ENCODE measurements around the gene KIF1B.
"Not testable (repeated sequence)": the region's sequence is repeated elsewhere in the genome, so short reads cannot be mapped to it uniquely, and the experiment has no call there.

Gene KIF1B

DNA sequence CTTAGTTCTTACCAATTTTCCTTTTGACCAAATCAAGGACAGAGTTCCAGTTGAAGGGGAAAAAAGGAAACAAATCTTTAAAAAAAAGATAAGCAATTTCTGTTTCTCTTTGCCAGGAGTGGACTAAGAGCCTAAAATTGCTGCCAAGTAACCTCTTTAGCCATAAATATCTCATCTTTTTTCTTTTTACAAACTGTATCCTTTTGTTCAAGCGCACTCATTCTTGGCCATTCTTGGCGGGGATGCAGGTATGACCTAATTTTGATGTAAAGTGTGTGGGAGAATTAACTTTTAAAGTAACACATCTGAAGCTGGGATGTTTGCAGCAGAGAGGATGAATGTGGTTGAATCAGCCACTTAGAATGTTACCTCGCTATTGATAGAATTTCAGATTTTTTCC, 13.4 kb upstream of the KIF1B start:
- Histone ChIP-seq H3K27me3 (ENCODE audit: low read depth, low read length) (no peaks in the 10 kb centered on the region), H3K9me3 (ENCODE audit: control insufficient read depth in 1 of 2, low read length in 2 of 2) (no peaks in the 10 kb centered on the region), H3K36me3 (ENCODE audit: control insufficient read depth in 1 of 2, insufficient read depth in 2 of 2, low read length in 2 of 2) (no peaks in the 10 kb centered on the region), H3K4me3 (ENCODE audit: low read depth in 1 of 2, low read length in 2 of 2) (no peak overlapping the region), H3K4me1 (ENCODE audit: control insufficient read depth in 1 of 2, insufficient read depth in 2 of 2, low read length in 2 of 2) (no peaks in the 10 kb centered on the region), H3K27ac (ENCODE audit: low read length) (no peak overlapping the region)

DNA sequence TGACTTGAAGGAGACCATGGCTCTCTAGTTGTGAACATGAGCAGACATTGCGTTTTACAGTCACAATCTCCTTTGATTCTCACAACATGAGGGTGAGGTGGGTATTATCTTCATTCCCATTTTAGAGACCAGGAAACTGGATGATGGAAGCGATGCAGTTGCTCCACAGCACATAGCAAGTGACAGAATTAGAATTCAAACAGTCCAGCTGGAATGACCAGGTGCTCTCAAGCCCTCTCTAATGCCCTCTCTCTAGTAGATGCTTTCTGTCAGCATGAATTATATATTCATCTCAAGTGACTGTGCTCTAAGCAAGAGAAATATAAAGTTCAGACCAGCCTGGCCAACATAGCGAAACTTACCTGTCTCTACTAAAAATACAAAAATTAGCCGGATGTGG, 9.8 kb upstream of the KIF1B start:
- Histone ChIP-seq H3K27ac (ENCODE audit: low read length) (no peak overlapping the region), H3K9me3 (ENCODE audit: control insufficient read depth in 1 of 2, low read length in 2 of 2) (no peaks in the 10 kb centered on the region), H3K36me3 (ENCODE audit: control insufficient read depth in 1 of 2, insufficient read depth in 2 of 2, low read length in 2 of 2) (no peaks in the 10 kb centered on the region), H3K4me3 (ENCODE audit: low read depth in 1 of 2, low read length in 2 of 2) (no peak overlapping the region), H3K4me1 (ENCODE audit: control insufficient read depth in 1 of 2, insufficient read depth in 2 of 2, low read length in 2 of 2) (no peaks in the 10 kb centered on the region), H3K27me3 (ENCODE audit: low read depth, low read length) (no peaks in the 10 kb centered on the region)

DNA sequence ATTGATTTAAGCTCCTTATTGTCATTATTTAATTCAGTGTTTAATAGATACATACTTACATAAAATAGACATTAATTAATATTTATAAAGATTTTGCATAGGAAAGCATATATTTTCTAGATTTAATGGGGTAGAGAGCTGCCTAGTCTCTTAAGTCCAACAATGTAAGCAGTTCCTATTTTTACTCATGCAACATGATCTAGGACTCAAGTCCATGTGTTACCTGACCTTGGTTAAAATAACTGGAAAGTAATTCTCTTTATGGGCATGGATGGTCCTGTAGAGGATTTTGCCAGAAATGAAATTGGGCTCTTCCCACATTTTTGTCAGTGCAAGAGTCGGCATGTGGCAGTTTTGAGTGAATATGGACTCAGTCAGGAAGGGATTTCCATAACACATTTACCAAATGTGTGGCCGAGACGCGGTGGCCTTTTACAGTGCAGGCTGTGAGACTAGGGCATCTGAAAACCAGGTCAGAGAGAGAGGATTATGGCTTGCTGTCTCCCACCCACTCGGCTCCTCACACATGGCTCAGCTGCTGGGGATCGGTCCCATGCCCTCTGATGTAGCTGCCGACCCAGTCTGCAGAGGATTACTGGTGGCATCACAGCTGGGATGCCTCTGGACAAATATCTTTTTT, 6.2 kb upstream of the KIF1B start:
- no peaks in the 10 kb centered on the region for H3K27me3 ChIP-seq (ENCODE audit: low read depth, low read length)
- H3K9me3 ChIP-seq (ENCODE audit: control insufficient read depth in 1 of 2, low read length in 2 of 2): no peaks in the 10 kb centered on the region
- H3K4me1 ChIP-seq (ENCODE audit: control insufficient read depth in 1 of 2, insufficient read depth in 2 of 2, low read length in 2 of 2): no peaks in the 10 kb centered on the region
- H3K4me3 ChIP-seq (ENCODE audit: low read depth in 1 of 2, low read length in 2 of 2): no peak overlapping the region
- H3K36me3 ChIP-seq (ENCODE audit: control insufficient read depth in 1 of 2, insufficient read depth in 2 of 2, low read length in 2 of 2): no peaks in the 10 kb centered on the region
- no peak overlapping the region for H3K27ac ChIP-seq (ENCODE audit: low read length)

DNA sequence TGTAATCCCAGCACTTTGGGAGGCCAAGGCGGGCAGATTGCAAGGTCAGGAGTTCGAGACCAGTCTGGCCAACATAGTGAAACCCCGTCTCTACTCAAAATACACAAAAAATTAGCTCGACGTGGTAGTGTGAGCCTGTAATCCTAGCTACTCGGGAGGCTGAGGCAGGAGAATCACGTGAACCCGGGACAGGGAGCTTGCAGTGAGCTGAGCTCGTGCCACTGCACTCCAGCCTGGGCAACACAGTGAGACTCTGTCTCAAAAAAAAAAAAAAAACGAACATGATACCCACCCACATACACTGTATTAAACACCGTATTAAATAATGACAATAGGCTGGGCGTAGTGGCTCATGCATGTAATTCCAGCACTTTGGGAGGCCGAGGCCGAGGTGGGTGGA, 5.2 kb upstream of the KIF1B start:
- not testable (repeated sequence) for H3K36me3 ChIP-seq (ENCODE audit: control insufficient read depth in 1 of 2, insufficient read depth in 2 of 2, low read length in 2 of 2); H3K27me3 ChIP-seq (ENCODE audit: low read depth, low read length); H3K27ac ChIP-seq (ENCODE audit: low read length); H3K4me3 ChIP-seq (ENCODE audit: low read depth in 1 of 2, low read length in 2 of 2); H3K4me1 ChIP-seq (ENCODE audit: control insufficient read depth in 1 of 2, insufficient read depth in 2 of 2, low read length in 2 of 2); H3K9me3 ChIP-seq (ENCODE audit: control insufficient read depth in 1 of 2, low read length in 2 of 2)

DNA sequence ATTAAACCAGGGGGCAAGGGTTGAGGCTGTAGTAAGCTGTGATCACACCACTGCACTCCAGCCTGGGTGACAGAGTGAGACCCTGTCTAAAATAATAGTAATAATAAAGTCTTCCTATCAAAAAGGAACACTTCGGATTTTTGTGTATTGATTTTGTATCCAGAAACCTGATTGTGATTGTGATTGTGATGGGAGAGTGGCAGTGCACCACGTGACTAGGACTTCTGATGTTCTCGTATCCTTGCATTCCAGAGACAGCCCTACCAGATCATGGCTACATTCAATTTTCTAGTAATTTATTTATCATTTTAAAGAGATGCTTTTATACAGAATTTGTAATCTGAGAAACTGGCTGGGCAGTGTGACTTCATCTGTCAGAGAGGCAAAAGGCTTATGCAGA, 2.6 kb upstream of the KIF1B start:
- Histone ChIP-seq H3K27ac (ENCODE audit: low read length) (no peak overlapping the region), H3K9me3 (ENCODE audit: control insufficient read depth in 1 of 2, low read length in 2 of 2) (no peaks in the 10 kb centered on the region), H3K27me3 (ENCODE audit: low read depth, low read length) (no peaks in the 10 kb centered on the region), H3K4me3 (ENCODE audit: low read depth in 1 of 2, low read length in 2 of 2) (no peak overlapping the region), H3K36me3 (ENCODE audit: control insufficient read depth in 1 of 2, insufficient read depth in 2 of 2, low read length in 2 of 2) (peaks cover 0 to 12% of the 10 kb centered on the region in 2 donors), H3K4me1 (ENCODE audit: control insufficient read depth in 1 of 2, insufficient read depth in 2 of 2, low read length in 2 of 2) (peaks cover 5 to 11% of the 10 kb centered on the region in 2 donors)

DNA sequence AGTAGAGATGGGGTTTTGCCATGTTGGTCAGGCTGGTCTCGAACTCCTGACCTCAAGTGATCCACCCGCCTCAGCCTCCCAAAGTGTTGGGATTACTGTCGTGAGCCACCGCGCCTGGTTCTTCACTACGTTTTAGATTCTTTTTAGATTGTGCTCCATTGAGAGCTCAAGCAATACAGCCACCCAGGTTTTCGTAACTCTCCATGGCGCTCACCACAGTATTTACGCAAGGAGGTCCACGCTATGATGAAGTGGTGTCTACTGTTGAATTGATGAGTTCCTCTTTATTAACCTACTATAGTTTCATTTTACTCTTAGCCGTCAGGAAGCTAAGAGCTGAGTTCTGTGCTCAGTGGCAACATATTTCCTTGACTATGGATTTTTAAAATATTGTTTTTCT, 1.8 kb upstream of the KIF1B start:
- Histone ChIP-seq H3K27me3 (ENCODE audit: low read depth, low read length) (no peaks in the 10 kb centered on the region), H3K36me3 (ENCODE audit: control insufficient read depth in 1 of 2, insufficient read depth in 2 of 2, low read length in 2 of 2) (peaks cover 0 to 12% of the 10 kb centered on the region in 2 donors), H3K9me3 (ENCODE audit: control insufficient read depth in 1 of 2, low read length in 2 of 2) (no peaks in the 10 kb centered on the region), H3K4me3 (ENCODE audit: low read depth in 1 of 2, low read length in 2 of 2) (no peak overlapping the region), H3K27ac (ENCODE audit: low read length) (no peak overlapping the region), H3K4me1 (ENCODE audit: control insufficient read depth in 1 of 2, insufficient read depth in 2 of 2, low read length in 2 of 2) (peaks cover 5 to 15% of the 10 kb centered on the region in 2 donors)

DNA sequence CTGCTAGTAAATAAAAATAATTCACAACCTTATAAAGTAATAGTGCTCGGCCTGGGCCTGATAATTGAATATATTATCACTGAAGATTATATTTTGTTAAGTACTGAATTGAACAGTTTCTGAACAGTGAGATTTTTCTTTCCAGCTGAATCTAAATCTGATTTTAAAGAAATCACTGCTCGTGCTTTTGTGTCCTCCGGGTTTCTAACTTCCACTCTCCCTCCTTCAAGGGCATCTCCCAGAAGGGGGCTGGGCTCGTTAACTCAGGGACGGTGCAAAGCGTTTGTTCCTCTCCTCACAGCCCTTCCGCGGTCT, 823 bp upstream of the KIF1B start:
- Histone ChIP-seq H3K27me3 (ENCODE audit: low read depth, low read length) (no peaks in the 10 kb centered on the region), H3K36me3 (ENCODE audit: control insufficient read depth in 1 of 2, insufficient read depth in 2 of 2, low read length in 2 of 2) (peaks cover 0 to 12% of the 10 kb centered on the region in 2 donors), H3K9me3 (ENCODE audit: control insufficient read depth in 1 of 2, low read length in 2 of 2) (no peaks in the 10 kb centered on the region), H3K4me3 (ENCODE audit: low read depth in 1 of 2, low read length in 2 of 2) (peak overlapping the region; percentile 77 to 84), H3K27ac (ENCODE audit: low read length) (peak overlapping the region; percentile 93), H3K4me1 (ENCODE audit: control insufficient read depth in 1 of 2, insufficient read depth in 2 of 2, low read length in 2 of 2) (peaks cover 5 to 21% of the 10 kb centered on the region in 2 donors)

DNA sequence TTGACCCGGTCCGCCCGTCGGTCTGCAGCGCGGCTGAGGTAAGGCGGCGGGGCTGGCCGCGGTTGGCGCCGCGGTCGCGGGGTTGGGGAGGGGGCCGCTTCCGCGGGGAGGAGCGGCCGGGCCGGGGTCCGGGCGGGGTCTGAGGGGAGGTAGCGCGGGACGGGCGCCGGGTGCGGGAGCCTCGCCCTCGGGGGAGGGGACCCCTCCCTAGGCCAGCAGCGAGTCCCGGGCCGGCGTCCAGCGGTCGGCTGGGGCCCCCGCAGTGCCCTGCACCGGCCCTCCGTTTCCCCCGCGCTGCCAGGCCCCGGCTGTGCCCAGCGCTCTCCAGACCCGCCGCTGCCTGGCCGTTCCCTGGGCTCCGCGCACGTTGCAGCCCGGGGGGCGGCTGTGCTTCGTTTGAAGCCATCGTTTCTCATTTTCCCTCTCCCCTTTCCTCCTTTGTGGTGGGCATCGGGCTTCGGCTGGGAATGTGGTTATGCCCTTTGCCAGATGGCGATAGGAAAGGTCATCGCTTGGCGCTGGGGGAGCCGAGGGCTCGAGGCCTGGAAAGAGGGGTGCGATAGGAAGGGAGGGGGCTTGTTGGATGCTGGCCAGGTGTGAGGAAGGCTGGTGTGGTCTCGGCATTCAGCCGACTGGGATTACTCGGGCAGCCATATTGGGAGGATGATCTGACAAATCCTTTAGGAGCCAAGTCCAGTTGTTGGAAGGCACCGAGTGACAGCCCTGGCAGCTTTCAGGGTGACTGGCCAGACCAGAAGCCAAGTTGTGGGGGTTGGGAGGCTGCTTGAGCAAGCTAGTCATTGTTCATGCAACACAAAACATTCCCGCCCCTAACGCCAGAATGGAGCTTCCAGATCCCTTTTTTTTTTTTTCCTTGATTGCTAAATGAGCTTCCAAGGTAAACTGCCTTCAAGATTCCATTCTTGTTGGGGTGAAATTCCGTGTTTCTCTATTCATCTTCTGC, 753 bp downstream of the KIF1B start:
- H3K4me3 ChIP-seq (ENCODE audit: low read depth in 1 of 2, low read length in 2 of 2): peak overlapping the region; percentile 78 to 88
- H3K36me3 ChIP-seq (ENCODE audit: control insufficient read depth in 1 of 2, insufficient read depth in 2 of 2, low read length in 2 of 2): peaks cover 0 to 12% of the 10 kb centered on the region in 2 donors
- no peaks in the 10 kb centered on the region for H3K27me3 ChIP-seq (ENCODE audit: low read depth, low read length)
- H3K4me1 ChIP-seq (ENCODE audit: control insufficient read depth in 1 of 2, insufficient read depth in 2 of 2, low read length in 2 of 2): peaks cover 5 to 33% of the 10 kb centered on the region in 2 donors
- H3K9me3 ChIP-seq (ENCODE audit: control insufficient read depth in 1 of 2, low read length in 2 of 2): no peaks in the 10 kb centered on the region
- H3K27ac ChIP-seq (ENCODE audit: low read length): peak overlapping the region; percentile 93

DNA sequence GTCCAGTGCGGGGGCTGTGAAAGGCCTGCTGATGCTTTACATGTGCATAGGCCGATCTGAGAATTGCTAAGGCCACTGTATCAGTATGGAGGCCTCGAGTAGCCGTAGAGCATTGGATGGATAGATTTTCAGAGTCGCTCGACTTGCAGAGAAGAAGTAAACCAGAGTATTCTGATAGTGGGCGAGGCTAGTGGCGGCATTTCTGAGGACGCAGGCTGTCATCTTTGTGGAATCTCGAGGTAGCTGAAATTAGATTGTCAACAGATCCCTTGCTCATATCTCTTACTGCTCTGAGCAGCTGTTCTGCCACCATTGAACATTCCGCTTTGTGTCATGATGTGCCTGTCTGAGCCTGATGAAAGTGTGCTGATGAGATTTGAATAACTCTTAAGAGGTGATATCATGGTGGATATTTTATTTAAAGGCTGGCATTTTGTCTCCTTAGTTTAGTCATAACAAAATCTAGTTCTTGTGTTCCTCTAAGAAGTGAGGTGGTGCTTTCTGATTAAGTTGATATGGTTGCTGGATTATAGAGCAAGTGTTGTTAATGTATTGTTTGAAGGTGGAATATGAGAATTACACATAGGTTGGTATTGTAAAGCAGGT, 1.5 kb downstream of the KIF1B start:
- Histone ChIP-seq H3K36me3 (ENCODE audit: control insufficient read depth in 1 of 2, insufficient read depth in 2 of 2, low read length in 2 of 2) (peaks cover 0 to 12% of the 10 kb centered on the region in 2 donors), H3K9me3 (ENCODE audit: control insufficient read depth in 1 of 2, low read length in 2 of 2) (no peaks in the 10 kb centered on the region), H3K27ac (ENCODE audit: low read length) (peak overlapping the region; percentile 93), H3K27me3 (ENCODE audit: low read depth, low read length) (no peaks in the 10 kb centered on the region), H3K4me3 (ENCODE audit: low read depth in 1 of 2, low read length in 2 of 2) (peak overlapping the region; percentile 78 to 88), H3K4me1 (ENCODE audit: control insufficient read depth in 1 of 2, insufficient read depth in 2 of 2, low read length in 2 of 2) (peaks cover 10 to 41% of the 10 kb centered on the region in 2 donors)

DNA sequence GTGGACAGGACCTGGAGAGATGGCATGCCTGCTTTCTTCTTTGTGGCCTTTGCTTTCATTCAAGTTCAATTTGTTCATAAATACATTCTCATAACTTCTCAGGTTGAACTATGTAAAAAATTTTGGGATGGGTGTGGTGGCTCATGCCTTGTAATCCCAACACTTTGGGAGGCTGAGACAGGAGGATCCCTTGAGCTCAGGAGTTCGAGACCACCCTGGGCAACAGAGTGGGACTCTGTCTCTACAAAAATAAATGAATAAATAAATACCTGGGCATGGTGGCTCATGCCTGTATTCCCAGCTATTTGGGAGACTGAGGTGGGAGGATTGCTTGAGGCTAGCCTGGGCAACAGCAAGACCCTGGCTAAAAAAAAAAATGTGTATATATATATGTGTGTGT, 2.1 kb downstream of the KIF1B start:
- Histone ChIP-seq H3K36me3 (ENCODE audit: control insufficient read depth in 1 of 2, insufficient read depth in 2 of 2, low read length in 2 of 2) (peaks cover 0 to 12% of the 10 kb centered on the region in 2 donors), H3K4me1 (ENCODE audit: control insufficient read depth in 1 of 2, insufficient read depth in 2 of 2, low read length in 2 of 2) (peaks cover 11 to 46% of the 10 kb centered on the region in 2 donors), H3K9me3 (ENCODE audit: control insufficient read depth in 1 of 2, low read length in 2 of 2) (no peaks in the 10 kb centered on the region), H3K27ac (ENCODE audit: low read length) (peak overlapping the region; percentile 93), H3K4me3 (ENCODE audit: low read depth in 1 of 2, low read length in 2 of 2) (peak overlapping the region; percentile 78 to 88), H3K27me3 (ENCODE audit: low read depth, low read length) (no peaks in the 10 kb centered on the region)

DNA sequence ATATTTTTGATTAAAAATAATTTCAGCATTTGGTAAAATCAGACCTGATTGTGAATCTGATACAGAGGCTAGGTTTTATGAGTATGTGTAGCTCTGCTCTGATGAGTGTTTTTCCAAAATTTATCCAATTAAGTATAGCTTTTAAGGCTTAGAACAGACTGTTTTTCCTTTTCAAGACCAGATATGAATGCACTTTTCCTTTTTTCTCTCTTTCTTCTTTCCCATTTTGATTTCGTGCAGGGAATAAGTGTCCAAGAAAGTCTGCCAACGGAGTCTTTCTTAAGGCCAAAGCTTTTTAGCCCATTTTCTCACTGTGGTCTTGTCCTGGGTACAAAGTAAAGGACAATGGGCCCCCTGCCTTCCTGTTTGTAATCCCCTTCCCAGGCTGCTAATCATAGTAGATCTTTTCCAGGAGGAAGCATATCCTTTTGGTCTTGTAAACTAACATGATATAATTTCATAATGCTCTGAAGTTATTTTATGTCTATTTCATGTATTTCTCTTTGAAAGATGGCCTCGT, 2.9 kb downstream of the KIF1B start:
- H3K4me3 ChIP-seq (ENCODE audit: low read depth in 1 of 2, low read length in 2 of 2): no peak overlapping the region
- no peak overlapping the region for H3K27ac ChIP-seq (ENCODE audit: low read length)
- peaks cover 17 to 54% of the 10 kb centered on the region in 2 donors for H3K4me1 ChIP-seq (ENCODE audit: control insufficient read depth in 1 of 2, insufficient read depth in 2 of 2, low read length in 2 of 2)
- H3K9me3 ChIP-seq (ENCODE audit: control insufficient read depth in 1 of 2, low read length in 2 of 2): no peaks in the 10 kb centered on the region
- H3K27me3 ChIP-seq (ENCODE audit: low read depth, low read length): no peaks in the 10 kb centered on the region
- peaks cover 0 to 12% of the 10 kb centered on the region in 2 donors for H3K36me3 ChIP-seq (ENCODE audit: control insufficient read depth in 1 of 2, insufficient read depth in 2 of 2, low read length in 2 of 2)
